ENCODE results near the gene ATG101. TPM values are rescaled to one million over a fixed set of nuclear protein-coding genes. Genes with fewer than 3 reads are reported as not detected.

The ATG101 gene
- total and polyA plus RNA-seq, 7 donors = 25.1 to 154 (median 35.3) TPM

- peaks cover 44% of the 10 kb centered on the region for H3K4me1 ChIP-seq
- peak; percentile 86 to 89 (median 86) for ATAC-seq
- 1 to 2% (median 1%) methylated on average over 55 to 77 of the region's 77 CpGs for WGBS, 3 donors
These were observed 18.8 kb upstream of the ATG101 start, which contains the start of gene NR4A1 for GRCh38 chr12:52050758-52051541. NR4A1 (plus strand) TSS chr12:52051442; CDS start chr12:52054329, 2,887 bp downstream.

GRCh38 chr12:52052468-52053186, 17.2 kb upstream of the ATG101 start:
- WGBS, 3 donors = 38 to 58% (median 43%) methylated on average over 7 of the region's 7 CpGs
- intact Hi-C loops (cut with DNase I) = no loop called here
- DNase-seq (no peak), ATAC-seq (no peak)
- H3K9me3 ChIP-seq = no peaks in the 10 kb centered on the region
- H3K36me3 ChIP-seq (ENCODE audit: insufficient read depth in 1 of 2, low read depth in 1 of 2) = peaks cover 4 to 36% of the 10 kb centered on the region in 2 donors
- H3K4me3 ChIP-seq = peak overlapping the region; percentile 72
- TF ChIP-seq CTCF (IDR thresholded peaks at IDR 0.05) = no peak
- no peaks in the 10 kb centered on the region for H3K27me3 ChIP-seq (ENCODE audit: insufficient read depth in 3 of 3, low read length in 2 of 3)
- peak overlapping the region; percentile 93 for H3K27ac ChIP-seq
- peaks cover 36% of the 10 kb centered on the region for H3K4me1 ChIP-seq

More at GRCh38 chr12:52050758-52051541, 18.8 kb upstream of the ATG101 start, which contains the start of gene NR4A1:
- Histone ChIP-seq H3K27me3 (ENCODE audit: insufficient read depth in 3 of 3, low read length in 2 of 3) (no peaks in the 10 kb centered on the region), H3K27ac (peak within 1 kb of the TSS; percentile 93), H3K36me3 (ENCODE audit: insufficient read depth in 1 of 2, low read depth in 1 of 2) (peaks cover 4 to 19% of the 10 kb centered on the region in 2 donors), H3K9me3 (no peaks in the 10 kb centered on the region), H3K4me3 (peak within 1 kb of the TSS; percentile 72)
- no peak for TF ChIP-seq CTCF (IDR thresholded peaks at IDR 0.05)
- peak; percentile 99 for DNase-seq
- intact Hi-C loops (cut with DNase I) = no loop called here

GRCh38 chr12:52053536-52054209, 16.1 kb upstream of the ATG101 start:
- Histone ChIP-seq H3K27me3 (ENCODE audit: insufficient read depth in 3 of 3, low read length in 2 of 3) (no peaks in the 10 kb centered on the region), H3K36me3 (ENCODE audit: insufficient read depth in 1 of 2, low read depth in 1 of 2) (peaks cover 4 to 46% of the 10 kb centered on the region in 2 donors), H3K27ac (peak overlapping the region; percentile 93), H3K4me1 (peaks cover 33% of the 10 kb centered on the region), H3K9me3 (no peaks in the 10 kb centered on the region), H3K4me3 (peak overlapping the region; percentile 72)
- TF ChIP-seq CTCF (IDR thresholded peaks at IDR 0.05) = no peak
- DNase-seq (peak in 1 of 2 donors; percentile 31), ATAC-seq (no peak)
- intact Hi-C loops (cut with DNase I) = no loop called here
- whole genome bisulfite sequencing, 3 donors = 57 to 68% (median 67%) methylated on average over 9 of the region's 9 CpGs

GRCh38 chr12:52054231-52054832, 15.4 kb upstream of the ATG101 start:
- ATAC-seq (no peak), DNase-seq (no peak)
- WGBS, 3 donors = 75 to 87% (median 75%) methylated on average over 21 of the region's 21 CpGs
- H3K9me3 ChIP-seq = no peaks in the 10 kb centered on the region
- TF ChIP-seq CTCF (IDR thresholded peaks at IDR 0.05) = no peak
- H3K27ac ChIP-seq = peak overlapping the region; percentile 93
- H3K4me3 ChIP-seq = no peak overlapping the region
- H3K36me3 ChIP-seq (ENCODE audit: insufficient read depth in 1 of 2, low read depth in 1 of 2) = peaks cover 4 to 53% of the 10 kb centered on the region in 2 donors
- intact Hi-C loops (cut with DNase I) = no loop called here
- H3K4me1 ChIP-seq = peaks cover 26% of the 10 kb centered on the region
- H3K27me3 ChIP-seq (ENCODE audit: insufficient read depth in 3 of 3, low read length in 2 of 3) = no peaks in the 10 kb centered on the region

All from psoas muscle (tissue), 8 donors.